RWPE1 (cell line): ENCODE data around the gene EPHB1.
"Not testable (repeated sequence)": the region's sequence is repeated elsewhere in the genome, so short reads cannot be mapped to it uniquely, and the experiment has no call there.

Experiments used
- CTCF ChIA-PET: fragments of 350-600 bp; sonication (Branson Sonifier 250); formaldehyde crosslinking; extraction: SDS; loops from one replicate; lab custom pipeline; 2021; lab: Yijun Ruan, JAX
- POLR2A ChIA-PET: fragments of 400-600 bp; formaldehyde crosslinking; extraction: SDS; loops from one replicate; lab custom pipeline; 2020; ENCODE audit warnings: antibody characterized with exemption; ENCODE audit not compliant: low non-redundant PET; lab: Yijun Ruan, JAX
- DNase-seq: peaks from one replicate; pipeline ENCODE4 v3.0.0; 2012; ENCODE audit warnings: low spot score
- H3K27ac ChIP-seq: fragments of 450-650 bp; 2 replicates; pipeline ENCODE4 v1.5.1; 2017
- TF ChIP-seq, protein P1 (sequence below): fragments of 450-650 bp; conservative IDR thresholded peaks from 2 replicates; pipeline ENCODE4 v1.5.1; 2017; ENCODE audit warnings: low read depth, mild to moderate bottlenecking

Gene EPHB1

DNA sequence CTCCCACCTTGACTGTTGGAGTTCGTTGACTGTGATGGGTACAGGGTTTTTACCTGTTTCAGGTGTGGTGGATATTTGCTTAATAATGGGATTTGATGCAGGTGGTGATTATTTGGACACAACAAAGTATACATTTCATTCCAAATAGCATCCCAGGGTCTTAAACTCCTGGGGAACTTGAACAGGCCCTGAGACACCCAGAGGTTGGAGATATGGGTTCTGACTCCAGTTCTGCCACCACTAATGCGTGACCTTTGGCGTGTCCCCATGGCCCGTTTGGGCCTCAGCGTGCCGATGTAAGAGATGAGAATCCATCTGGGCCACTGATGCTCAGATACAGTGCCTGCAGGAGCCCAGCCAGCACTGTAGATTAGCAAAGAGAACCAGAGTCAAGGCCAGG is 264.5 kb downstream of the EPHB1 start:
- TF ChIP-seq, protein P1, sequence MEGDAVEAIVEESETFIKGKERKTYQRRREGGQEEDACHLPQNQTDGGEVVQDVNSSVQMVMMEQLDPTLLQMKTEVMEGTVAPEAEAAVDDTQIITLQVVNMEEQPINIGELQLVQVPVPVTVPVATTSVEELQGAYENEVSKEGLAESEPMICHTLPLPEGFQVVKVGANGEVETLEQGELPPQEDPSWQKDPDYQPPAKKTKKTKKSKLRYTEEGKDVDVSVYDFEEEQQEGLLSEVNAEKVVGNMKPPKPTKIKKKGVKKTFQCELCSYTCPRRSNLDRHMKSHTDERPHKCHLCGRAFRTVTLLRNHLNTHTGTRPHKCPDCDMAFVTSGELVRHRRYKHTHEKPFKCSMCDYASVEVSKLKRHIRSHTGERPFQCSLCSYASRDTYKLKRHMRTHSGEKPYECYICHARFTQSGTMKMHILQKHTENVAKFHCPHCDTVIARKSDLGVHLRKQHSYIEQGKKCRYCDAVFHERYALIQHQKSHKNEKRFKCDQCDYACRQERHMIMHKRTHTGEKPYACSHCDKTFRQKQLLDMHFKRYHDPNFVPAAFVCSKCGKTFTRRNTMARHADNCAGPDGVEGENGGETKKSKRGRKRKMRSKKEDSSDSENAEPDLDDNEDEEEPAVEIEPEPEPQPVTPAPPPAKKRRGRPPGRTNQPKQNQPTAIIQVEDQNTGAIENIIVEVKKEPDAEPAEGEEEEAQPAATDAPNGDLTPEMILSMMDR = no peak

DNA sequence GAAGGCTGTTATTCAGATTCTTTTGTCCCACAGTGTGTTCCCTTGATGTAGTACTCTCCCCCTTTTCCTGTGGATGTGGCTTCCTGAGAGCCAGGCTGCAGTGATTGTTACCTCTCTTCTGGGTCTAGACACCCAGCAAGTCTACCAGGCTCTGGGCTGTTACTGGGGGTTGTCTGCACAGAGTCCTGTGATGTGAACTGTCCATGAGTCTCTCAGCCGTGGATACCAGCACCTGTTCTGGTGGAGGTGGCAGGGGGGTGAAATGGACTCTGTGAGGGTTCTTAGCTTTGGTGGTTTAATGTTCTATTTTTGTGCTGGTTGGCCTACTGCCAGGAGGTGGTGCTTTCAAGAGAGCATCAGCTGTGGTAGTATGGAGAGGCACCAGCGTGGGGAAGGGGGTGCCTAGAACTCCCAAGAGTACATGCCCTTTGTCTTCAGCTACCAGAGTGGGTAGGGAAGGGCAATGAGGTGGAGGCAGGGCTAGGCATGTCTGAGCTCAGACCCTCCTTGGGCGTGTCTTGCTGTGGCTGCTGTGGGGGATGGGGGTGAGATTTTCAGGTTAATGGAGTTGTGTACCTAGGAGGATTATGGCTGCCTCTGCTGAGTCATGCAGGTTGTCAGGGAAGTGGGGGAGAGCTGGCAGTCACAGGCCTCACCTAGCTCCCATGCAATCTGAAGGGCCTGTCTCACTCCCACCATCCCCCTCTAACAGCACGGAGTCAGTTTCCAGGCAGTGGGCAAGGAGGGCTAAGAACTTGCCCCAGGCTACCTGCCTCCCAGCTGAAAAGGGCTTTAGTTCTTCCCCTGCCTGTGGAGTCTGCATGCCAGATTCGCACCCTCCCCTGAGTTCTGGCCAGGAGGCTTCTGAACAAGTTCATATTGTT is 272.0 kb downstream of the EPHB1 start:
- DNase-seq, H3K27ac ChIP-seq, POLR2A ChIA-PET: not testable (repeated sequence)
- CTCF ChIA-PET = interaction anchor here (0.6 kb wide), 1 partner anchor 740 kb away, joined by 3 read pairs; no protein-coding TSS in a partner anchor

More for the DNA sequence above, 264.5 kb downstream of the EPHB1 start:
- H3K27ac ChIP-seq = no peak overlapping the region
- POLR2A ChIA-PET = no interaction called here
- DNase-seq = no peak
- CTCF ChIA-PET = no interaction called here

DNA sequence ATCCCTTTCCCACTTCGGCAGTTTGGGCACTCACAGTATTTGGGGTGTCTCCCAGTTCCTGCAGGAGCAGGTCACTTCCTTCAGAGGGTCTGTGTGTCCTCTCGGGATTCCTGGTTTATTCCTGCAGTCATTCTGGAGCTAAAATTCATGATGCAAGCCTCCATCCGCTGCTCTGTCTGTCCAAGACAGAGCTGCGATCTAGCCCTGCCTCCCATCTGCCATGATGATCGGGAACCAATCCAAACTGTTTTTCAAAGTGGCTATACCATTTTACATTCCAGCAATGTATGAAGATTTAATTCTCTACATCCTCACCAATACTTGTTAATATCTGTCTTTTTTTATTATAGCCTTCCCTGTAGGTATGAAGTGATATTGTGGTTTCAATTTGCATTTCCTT is 273.0 kb downstream of the EPHB1 start:
- DNase-seq = no peak
- H3K27ac ChIP-seq = no peak overlapping the region
- POLR2A ChIA-PET = no interaction called here
- CTCF ChIA-PET = no interaction called here
- TF ChIP-seq, protein P1 = no peak

DNA sequence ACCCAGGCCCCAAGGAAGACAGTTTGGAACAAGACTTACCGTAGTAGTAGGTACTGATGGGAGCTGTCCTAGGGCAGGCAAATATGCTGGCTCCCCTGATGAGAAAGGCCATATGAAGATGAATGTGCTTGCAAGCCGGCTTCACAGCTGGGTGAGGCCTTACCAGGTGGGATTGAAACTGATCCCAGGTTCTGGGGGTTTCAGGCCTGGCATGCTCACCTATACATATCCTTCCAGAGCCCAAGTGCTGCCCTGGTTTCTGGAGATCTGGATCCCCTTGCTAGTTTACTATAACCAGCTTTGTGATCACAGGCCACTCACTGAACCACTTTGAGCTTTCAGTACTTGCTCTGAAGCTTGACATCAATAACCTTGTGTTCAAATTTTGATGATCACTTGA is 274.3 kb downstream of the EPHB1 start:
- ChIA-PET CTCF (no interaction called here), POLR2A (no interaction called here)
- no peak for DNase-seq
- no peak overlapping the region for H3K27ac ChIP-seq
- TF ChIP-seq, protein P1 = no peak

DNA sequence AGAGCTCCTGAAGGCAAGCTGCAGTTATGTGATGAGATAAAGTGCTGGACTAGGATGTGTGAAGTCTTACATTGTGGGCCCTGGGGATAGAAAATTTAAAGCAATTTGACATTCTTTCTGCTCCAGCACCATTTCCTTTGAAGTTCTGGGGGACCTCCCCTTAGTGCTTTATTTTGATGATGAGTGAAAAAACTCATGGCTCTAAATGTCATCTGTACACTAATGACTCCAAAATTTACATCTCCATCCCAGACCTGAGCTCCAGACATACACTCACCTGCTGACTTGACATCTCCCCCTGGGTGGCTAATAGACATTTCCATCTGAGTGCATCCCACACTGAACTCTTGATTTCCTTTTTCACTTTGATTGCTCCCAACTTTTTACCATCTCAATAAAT is 276.4 kb downstream of the EPHB1 start:
- CTCF ChIA-PET = no interaction called here
- no peak for DNase-seq
- TF ChIP-seq, protein P1 = no peak
- H3K27ac ChIP-seq = no peak overlapping the region
- POLR2A ChIA-PET = no interaction called here

DNA sequence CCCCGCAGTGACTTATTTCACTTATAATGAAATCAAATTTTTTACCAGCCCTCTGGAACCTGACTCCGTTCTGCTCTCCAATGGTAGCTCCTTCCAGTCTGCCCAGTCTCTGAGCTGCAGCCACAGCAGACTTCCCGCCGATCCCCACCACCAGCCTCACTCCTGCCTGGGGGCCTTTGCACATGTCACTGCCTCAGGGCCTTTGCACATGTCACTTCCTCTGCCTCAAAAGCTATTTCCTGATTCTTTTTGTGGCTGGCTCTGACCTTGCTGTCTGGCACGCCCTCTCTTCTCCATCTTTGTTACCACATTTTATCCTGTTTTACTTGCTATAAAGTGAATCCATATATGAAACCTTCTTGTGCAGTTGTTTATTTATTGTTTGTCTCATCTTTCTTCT is 277.4 kb downstream of the EPHB1 start:
- TF ChIP-seq, protein P1 = no peak
- CTCF ChIA-PET = interaction anchor here (0.6 kb wide), 1 partner anchor 883 kb away, joined by 3 read pairs; no protein-coding TSS in a partner anchor

DNA sequence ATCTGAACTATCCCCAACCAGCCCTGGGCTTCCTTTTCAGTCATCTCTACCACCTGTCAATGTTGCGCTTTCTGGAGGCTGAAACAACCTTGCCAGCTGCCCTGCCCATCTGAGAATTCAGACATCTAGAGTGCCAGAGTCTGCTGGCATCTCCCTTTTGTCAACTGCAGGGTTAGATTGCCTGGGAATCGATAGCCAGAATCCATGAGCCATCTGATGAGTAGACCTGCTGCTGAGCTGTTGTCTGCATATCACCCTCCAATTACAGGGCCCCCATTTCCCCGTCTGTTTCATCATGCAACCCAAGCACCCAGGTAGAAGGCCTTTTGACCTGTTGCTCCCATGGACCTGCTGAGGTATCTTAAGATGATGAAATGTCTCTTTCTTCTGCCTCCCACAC is 280.1 kb downstream of the EPHB1 start:
- ChIA-PET POLR2A (interaction anchor here (0.6 kb wide), 1 partner anchor 8 kb away, joined by 5 read pairs; no protein-coding TSS in a partner anchor), CTCF (interaction anchor here (0.7 kb wide), 1 partner anchor 40 kb away, joined by 3 read pairs; no protein-coding TSS in a partner anchor)
- TF ChIP-seq, protein P1 = no peak
- no peak overlapping the region for H3K27ac ChIP-seq
- no peak for DNase-seq

More for the DNA sequence above, 277.4 kb downstream of the EPHB1 start:
- POLR2A ChIA-PET = no interaction called here
- no peak overlapping the region for H3K27ac ChIP-seq
- DNase-seq = no peak
